Measurements from ENCODE around the gene DHRS11.

The DHRS11 gene

DNA sequence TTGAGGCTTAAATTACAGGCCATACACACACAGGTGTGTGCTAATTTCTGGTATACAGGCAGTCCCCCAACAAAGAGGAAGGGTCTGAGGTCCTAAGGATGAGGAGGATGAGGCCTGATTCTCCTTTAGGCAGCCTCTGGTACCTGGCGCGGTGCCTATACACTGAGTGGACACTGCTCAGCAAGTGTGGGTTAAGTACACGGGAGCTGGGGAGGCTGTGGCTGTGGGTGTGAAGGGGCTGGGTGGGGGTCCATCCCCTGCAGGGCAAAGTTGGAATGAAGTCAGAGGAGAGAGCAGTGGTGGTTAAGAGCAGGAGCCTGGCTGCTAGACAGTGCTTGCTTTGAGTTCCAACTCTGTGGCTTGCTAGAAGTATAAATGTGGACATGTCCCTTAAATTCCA is 20.6 kb downstream of the DHRS11 start:
- H3K36me3 ChIP-seq (ENCODE audit: insufficient read depth) = no peaks in the 10 kb centered on the region
- H3K4me1 ChIP-seq (ENCODE audit: low read depth, poor library complexity, severe bottlenecking) = peaks cover 30% of the 10 kb centered on the region
- H3K79me2 ChIP-seq (ENCODE audit: insufficient read depth, low read depth) = no peaks in the 10 kb centered on the region
- no peak overlapping the region for H3K9ac ChIP-seq
- no peak overlapping the region for H3K4me3 ChIP-seq (IDR thresholded peaks at IDR 0.05; ENCODE audit: insufficient read depth, low read depth, low read length)
- TF ChIP-seq, protein P1, sequence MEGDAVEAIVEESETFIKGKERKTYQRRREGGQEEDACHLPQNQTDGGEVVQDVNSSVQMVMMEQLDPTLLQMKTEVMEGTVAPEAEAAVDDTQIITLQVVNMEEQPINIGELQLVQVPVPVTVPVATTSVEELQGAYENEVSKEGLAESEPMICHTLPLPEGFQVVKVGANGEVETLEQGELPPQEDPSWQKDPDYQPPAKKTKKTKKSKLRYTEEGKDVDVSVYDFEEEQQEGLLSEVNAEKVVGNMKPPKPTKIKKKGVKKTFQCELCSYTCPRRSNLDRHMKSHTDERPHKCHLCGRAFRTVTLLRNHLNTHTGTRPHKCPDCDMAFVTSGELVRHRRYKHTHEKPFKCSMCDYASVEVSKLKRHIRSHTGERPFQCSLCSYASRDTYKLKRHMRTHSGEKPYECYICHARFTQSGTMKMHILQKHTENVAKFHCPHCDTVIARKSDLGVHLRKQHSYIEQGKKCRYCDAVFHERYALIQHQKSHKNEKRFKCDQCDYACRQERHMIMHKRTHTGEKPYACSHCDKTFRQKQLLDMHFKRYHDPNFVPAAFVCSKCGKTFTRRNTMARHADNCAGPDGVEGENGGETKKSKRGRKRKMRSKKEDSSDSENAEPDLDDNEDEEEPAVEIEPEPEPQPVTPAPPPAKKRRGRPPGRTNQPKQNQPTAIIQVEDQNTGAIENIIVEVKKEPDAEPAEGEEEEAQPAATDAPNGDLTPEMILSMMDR (conservative IDR thresholded peaks at IDR 0.05; ENCODE audit: low read depth, low read length) = no peak
- H4K20me1 ChIP-seq (ENCODE audit: insufficient read depth) = no peaks in the 10 kb centered on the region
- no peak overlapping the region for H3K4me2 ChIP-seq
- H3K27me3 ChIP-seq (ENCODE audit: insufficient read depth, low read depth) = no peaks in the 10 kb centered on the region
- H3K27ac ChIP-seq = no peak overlapping the region
- no peak overlapping the region for H2AFZ ChIP-seq (ENCODE audit: low read depth)

DNA sequence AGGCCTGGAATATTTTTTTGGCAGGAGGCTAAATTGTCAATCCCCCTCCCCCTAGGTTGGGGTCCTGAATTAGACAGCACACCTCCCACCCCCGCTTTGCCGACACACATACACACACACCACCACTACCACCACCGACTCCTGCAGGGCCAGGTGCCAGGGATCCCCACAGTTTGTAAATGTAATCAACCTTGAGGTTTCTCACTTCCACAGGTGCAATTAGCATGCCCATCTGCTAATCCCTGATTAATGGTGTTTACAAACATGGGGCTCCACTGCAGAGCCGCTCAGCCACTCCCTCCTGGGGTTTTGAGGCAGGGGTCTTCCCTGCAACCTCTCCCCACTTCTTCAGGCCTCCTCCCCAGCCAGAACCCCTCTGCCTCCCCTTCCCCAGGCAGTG is 21.5 kb downstream of the DHRS11 start:
- no peak overlapping the region for H3K4me2 ChIP-seq
- no peaks in the 10 kb centered on the region for H3K36me3 ChIP-seq (ENCODE audit: insufficient read depth)
- no peaks in the 10 kb centered on the region for H3K27me3 ChIP-seq (ENCODE audit: insufficient read depth, low read depth)
- H3K9ac ChIP-seq = no peak overlapping the region
- no peak overlapping the region for H3K4me3 ChIP-seq (IDR thresholded peaks at IDR 0.05; ENCODE audit: insufficient read depth, low read depth, low read length)
- TF ChIP-seq, protein P1 (conservative IDR thresholded peaks at IDR 0.05; ENCODE audit: low read depth, low read length) = no peak
- no peak overlapping the region for H2AFZ ChIP-seq (ENCODE audit: low read depth)
- H4K20me1 ChIP-seq (ENCODE audit: insufficient read depth) = no peaks in the 10 kb centered on the region
- H3K79me2 ChIP-seq (ENCODE audit: insufficient read depth, low read depth) = no peaks in the 10 kb centered on the region
- no peak overlapping the region for H3K27ac ChIP-seq
- H3K4me1 ChIP-seq (ENCODE audit: low read depth, poor library complexity, severe bottlenecking) = peaks cover 26% of the 10 kb centered on the region

DNA sequence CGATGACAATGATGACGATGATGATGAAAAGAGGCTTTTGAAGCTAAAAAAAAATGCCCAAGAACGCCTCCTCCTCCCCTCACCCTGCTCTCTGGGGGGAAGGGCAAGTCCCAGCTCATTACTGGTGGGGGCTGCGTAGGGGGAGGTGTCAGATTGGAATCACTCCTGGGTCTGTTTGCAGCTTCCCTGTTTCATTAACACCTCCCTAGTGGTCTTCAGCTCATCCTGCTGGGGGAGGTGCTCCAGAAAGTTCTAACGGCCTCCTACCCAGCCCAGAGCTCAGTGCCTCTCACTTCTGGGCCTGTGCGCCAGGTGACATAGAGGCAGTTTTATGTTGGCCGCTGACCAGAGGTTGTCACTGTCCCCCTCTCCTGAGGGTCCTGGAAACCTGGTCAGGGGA is 22.4 kb downstream of the DHRS11 start:
- no peak overlapping the region for H3K4me3 ChIP-seq (IDR thresholded peaks at IDR 0.05; ENCODE audit: insufficient read depth, low read depth, low read length)
- TF ChIP-seq, protein P1 (conservative IDR thresholded peaks at IDR 0.05; ENCODE audit: low read depth, low read length) = no peak
- H2AFZ ChIP-seq (ENCODE audit: low read depth) = no peak overlapping the region
- no peaks in the 10 kb centered on the region for H4K20me1 ChIP-seq (ENCODE audit: insufficient read depth)
- H3K4me1 ChIP-seq (ENCODE audit: low read depth, poor library complexity, severe bottlenecking) = peaks cover 17% of the 10 kb centered on the region
- H3K27ac ChIP-seq = no peak overlapping the region
- H3K27me3 ChIP-seq (ENCODE audit: insufficient read depth, low read depth) = no peaks in the 10 kb centered on the region
- H3K79me2 ChIP-seq (ENCODE audit: insufficient read depth, low read depth) = no peaks in the 10 kb centered on the region
- no peak overlapping the region for H3K9ac ChIP-seq
- H3K36me3 ChIP-seq (ENCODE audit: insufficient read depth) = no peaks in the 10 kb centered on the region
- H3K4me2 ChIP-seq = no peak overlapping the region

DNA sequence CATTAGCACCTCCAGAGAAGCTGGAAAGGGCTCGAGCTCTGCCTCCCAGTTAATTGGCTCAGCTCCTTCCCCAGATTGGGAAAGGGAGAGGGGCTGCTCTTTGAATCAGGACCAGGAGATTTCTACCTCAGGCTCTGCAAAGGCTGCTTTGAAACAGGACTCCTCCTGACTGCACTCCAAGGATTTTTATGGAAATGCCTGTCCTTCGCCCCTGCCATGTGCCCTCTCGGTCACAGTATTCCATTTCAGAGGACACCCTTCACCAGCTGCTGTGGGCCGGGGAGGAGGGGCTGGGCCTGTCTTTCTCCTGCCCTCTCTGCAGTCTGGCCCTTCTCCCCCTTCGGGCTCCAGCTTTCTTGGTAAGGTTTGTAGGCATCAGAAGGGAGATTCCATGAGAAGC is 23.3 kb downstream of the DHRS11 start:
- H3K27me3 ChIP-seq (ENCODE audit: insufficient read depth, low read depth) = no peaks in the 10 kb centered on the region

More for the DNA sequence above, 23.3 kb downstream of the DHRS11 start:
- no peak overlapping the region for H3K4me3 ChIP-seq (IDR thresholded peaks at IDR 0.05; ENCODE audit: insufficient read depth, low read depth, low read length)
- H3K4me1 ChIP-seq (ENCODE audit: low read depth, poor library complexity, severe bottlenecking) = peaks cover 10% of the 10 kb centered on the region
- no peaks in the 10 kb centered on the region for H3K79me2 ChIP-seq (ENCODE audit: insufficient read depth, low read depth)
- H2AFZ ChIP-seq (ENCODE audit: low read depth) = no peak overlapping the region
- H4K20me1 ChIP-seq (ENCODE audit: insufficient read depth) = no peaks in the 10 kb centered on the region
- H3K9ac ChIP-seq = no peak overlapping the region
- H3K36me3 ChIP-seq (ENCODE audit: insufficient read depth) = no peaks in the 10 kb centered on the region
- TF ChIP-seq, protein P1 (conservative IDR thresholded peaks at IDR 0.05; ENCODE audit: low read depth, low read length) = no peak
- H3K27ac ChIP-seq = no peak overlapping the region
- H3K4me2 ChIP-seq = no peak overlapping the region

Data from KMS-11 (cell line).